Retina (tissue), 1 donor: Measurements from ENCODE around the gene ZNF69.
A peak's percentile ranks its signal among the peaks of the same experiment; 100 is the strongest.
"Not testable (repeated sequence)": the region's sequence is repeated elsewhere in the genome, so short reads cannot be mapped to it uniquely, and the experiment has no call there.

Experiments
- DNase-seq: peaks from one replicate; pipeline ENCODE4 v3.0.0-alpha.2; 2016

ZNF69 gene

DNA sequence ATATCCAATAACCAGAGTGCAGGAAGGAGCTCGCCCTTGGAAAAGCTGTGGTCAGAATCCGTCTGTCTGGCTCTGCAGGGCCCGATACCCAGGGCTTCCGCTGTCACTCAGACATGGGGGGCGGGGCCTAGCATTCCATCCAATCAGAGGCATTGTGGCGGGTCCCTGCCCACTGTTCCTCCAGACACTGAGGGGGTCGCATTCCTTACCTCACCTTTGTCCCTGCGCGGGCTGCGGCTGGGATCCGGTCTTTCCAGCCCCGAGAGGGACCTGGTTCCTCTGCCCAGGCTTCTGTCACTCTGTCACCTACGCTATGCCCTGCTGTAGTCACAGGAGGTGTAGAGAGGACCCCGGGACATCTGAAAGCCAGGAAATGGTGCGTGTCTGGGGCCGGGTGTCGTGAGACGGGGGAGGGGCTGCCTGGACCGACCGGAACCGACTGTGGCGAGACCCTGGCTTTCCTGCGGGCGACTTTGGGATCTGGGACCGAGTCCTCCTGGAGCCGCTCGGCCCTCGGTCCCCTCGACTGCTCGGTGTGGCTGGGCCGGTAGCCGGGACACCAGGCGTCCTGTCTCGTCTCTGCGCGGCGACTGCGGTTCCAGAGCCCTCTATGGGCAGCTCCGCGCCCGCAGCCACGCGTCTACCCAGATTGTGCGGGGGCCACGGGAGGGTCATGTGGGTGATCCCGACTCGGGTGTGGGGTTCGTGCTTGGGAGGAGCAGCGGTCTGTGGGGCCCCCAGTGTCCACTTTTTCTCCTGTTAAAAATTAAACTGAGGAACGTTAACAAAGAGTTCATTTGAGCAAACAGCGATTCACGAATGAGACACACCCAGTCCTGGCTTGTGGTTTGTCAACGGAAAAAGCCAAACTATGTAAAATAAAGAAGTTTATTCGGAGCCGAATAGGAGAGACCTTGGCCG is at the start of gene ZNF69:
TSS of gene ZNF69 (plus strand) at position 172 of the 921 bp plus-strand sequence. CDS start at position 314, 142 bp downstream.
- peak; percentile 96 for DNase-seq

DNA sequence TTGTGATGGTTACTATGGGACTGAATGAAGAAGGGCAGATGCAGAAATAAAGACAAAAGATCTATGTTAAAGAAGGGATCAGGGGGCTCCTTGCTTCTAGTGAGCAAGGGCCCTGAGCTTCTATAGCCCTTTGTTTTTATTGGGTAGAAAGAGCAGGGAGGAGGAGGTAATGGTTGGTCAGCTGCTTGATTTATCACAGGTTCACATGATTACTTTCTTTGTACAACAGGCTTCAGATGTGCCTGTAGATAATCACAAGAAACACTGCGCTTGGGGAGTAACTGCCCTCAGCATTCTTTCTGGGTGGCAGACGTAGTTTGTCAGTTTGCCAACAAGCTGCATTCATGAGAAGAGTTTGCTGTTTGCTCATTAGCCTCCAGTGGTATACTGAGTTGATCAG is 43.9 kb upstream of the ZNF69 start:
- no peak for DNase-seq

DNA sequence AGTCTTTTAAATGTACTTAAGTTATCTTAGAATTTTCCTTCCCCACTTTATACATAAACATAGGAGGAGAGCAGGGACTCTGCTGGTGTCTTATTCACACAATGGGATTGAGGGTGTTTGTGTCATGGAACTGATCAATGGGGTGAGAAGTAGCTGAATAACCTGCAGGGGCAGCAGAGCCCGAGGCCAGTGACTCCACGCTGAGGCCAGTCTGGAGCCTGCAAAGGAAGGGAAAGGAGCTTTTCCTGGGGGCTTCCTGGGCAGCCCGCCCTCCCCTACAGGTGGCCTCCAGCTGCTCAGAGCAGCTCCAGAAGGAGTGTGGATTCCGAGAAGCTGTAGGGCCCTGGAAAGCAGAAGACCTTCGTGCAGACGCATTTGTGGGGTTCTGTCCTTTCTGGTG is 40.0 kb upstream of the ZNF69 start:
- peak; percentile 42 for DNase-seq

DNA sequence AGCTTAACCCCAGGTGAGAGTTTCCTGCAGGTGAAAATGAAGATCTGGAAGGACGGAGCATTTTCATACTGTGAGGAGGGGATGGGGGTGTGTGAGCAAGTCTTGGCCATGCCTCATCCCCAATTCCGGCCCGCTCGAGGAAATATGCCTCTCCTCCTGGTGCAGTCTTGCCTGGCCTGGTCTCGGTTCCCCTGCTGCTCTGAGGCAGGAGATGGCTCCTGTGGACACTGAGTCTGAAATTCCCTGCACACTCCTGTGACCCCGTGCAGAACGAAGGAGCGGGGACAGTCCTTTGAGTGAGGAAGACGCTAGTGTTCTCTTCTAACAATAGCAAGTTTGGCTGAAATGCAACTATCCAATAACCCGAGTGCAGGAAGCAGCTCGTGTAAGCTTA is 39.4 kb upstream of the ZNF69 start:
- no peak for DNase-seq

DNA sequence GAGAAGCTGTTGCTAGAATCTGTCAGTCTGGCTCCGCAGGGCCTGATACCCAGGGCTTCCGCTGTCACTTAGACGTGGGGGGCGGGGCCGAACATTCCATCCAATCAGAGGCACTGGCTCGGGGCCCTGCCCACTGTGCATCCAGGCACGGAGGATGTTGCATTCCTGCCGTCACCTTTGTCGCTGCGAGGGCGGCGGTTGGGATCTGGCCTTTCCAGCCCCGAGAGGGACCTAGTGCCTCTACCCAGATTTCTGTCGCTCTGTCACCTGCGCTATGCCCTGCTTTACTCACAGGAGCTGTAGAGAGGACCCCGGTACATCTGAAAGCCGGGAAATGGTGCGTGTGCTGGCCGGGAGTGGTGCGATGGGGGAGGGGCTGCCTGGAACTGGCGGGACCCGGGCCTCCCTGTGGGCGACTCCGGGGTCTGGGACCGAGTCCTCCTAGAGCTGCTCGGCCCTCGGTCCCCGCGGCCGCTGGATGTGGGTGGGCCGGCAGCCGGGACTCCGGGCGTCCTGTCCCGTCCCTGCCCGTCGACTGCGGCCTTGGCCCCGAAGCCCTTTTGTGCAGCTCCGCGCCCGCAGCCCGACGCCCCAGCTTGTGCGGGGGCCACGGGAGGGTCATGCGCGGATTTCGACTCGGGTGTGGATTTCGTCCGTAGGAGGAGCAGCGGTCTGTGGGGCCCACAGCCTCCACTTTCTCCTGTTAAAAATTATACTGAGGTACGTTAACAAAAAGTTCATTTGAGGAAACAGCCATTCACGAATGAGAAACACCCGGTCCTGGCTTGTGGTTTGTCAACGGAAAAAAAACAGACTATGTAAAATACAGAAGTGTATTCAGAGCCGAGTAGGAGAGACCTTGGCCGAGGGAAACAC is 38.8 kb upstream of the ZNF69 start, which contains the start of gene ZNF439:
TSS of gene ZNF439 (plus strand) at position 133 of the 876 bp plus-strand sequence. CDS start at position 275, 142 bp downstream.
- DNase-seq, result peak; percentile 95

DNA sequence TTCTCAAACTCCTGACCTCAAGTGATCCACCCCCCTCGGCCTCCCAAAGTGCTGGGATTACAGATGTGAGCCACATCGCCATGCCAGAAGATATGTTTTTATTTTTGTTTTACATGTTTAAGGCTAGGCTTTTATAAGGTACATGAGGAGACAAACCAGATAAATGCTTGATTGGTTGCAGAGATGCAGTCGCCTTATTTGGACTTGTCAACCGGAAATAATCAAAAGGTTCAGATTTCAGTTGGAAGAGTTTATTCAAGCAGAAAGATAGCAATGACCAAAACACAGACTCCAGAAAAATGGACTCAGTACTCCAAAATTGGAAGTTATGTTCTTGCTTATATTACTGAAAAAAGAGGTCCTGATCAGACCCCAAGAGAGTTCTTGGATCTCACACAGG is 37.3 kb upstream of the ZNF69 start:
- DNase-seq, result not testable (repeated sequence)

DNA sequence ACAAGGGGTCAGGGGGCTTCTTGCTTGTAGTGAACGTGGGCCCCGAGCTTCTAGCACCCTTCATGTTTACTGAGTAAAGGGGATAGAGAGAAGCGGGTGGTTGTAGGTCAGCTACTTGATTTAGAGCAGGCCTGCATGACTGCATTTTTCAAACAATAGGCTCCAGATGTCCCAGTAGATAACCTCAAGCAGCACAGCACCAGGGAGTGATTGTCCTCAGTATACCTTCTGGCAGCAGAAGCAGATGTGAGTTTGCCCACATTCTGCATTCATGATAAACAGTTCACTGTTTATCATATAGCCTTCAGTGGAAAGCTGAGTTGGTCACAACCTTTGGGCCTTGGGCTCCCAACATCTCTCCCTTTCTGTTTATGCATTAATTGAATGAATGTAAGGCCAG is 34.2 kb upstream of the ZNF69 start:
- DNase-seq, result no peak

DNA sequence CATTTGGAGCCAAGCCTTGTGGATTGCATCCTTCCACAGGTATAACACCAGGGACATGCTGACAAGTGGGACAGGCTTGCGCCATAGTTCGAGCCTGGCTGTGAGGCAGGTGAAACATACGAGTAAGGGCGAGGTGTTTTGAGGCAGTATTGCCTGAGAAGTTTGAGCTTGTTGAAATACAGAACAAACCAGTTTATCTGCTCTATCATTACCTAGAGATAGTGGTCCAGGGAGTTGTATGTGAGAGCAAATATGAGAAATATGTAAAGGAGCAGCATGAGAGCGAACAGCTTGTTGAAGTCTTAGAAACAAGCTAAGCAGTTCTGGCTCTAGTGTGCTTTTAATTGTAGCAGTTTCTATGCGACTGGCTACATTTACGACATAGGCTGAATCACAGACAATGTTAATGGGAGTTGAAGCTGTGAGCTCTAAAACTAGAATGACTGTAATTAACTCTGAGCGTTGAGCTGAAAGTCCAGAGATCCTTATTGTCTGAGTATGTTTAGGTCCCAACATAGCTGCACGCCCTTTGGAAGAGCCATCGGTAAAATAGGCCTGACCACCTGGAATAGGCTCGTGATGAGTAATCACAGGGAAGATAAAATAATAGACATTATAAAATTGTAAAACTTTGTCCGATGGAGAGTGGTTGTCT is 30.9 kb upstream of the ZNF69 start:
- no peak for DNase-seq

DNA sequence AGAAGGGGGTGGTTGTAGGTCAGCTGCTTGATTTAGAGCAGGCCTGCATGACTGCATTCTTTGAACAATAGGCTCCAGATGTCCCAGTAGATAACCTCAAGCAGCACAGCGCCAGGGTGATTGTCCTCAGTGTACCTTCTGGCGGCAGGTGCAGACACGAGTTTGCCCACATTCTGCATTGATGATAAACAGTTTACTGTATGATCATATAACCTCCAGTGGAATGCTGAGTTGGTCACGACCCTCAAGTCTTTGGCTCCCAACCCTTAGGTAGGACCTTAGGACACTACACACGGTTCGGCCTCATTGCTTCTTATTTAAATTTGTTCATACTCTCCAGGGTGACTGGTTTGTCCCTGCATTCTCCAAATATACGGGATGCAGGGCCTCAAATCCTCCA is 26.9 kb upstream of the ZNF69 start:
- DNase-seq, result no peak

DNA sequence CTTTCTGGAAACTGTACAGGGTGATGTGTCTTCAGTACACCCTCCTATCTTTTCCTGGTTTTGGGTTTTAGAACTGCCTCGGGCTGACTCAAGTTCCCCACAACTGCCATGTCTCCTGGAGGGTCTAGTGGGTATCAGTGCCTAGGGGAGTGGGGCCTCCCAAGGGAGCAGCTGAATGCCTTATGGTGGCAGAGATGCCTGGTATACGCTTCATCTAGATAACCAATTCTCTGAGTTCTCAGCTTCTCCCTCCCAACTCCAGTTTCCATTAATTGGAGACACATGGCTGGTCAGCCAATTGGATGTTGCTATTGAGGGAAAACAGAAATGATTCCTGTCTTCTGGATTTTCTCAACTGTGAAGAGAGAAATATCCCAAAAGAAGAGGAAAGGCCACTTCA is 26.3 kb upstream of the ZNF69 start:
- DNase-seq, result no peak

DNA sequence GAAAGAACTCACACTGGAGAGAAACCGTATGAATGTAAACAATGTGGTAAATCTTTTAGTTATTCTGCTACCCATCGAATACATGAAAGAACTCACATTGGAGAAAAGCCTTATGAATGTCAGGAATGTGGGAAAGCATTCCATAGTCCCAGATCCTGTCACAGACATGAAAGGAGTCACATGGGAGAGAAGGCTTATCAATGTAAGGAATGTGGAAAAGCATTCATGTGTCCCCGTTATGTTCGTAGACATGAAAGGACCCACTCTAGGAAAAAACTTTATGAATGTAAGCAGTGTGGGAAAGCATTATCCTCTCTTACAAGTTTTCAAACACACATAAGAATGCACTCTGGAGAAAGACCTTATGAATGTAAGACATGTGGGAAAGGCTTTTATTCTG is 19.8 kb upstream of the ZNF69 start:
- not testable (repeated sequence) for DNase-seq

DNA sequence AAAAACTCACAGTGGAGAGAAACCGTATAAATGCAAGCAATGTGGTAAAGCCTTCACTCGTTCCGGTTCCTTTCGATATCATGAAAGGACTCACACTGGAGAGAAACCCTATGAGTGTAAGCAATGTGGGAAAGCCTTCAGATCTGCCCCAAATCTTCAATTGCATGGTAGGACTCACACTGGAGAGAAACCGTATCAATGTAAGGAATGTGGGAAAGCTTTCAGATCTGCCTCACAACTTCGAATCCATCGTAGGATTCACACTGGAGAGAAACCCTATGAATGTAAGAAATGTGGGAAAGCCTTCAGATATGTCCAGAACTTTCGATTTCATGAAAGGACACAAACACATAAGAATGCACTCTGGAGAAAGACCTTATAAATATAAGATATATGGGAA is 19.4 kb upstream of the ZNF69 start:
- DNase-seq, result no peak

DNA sequence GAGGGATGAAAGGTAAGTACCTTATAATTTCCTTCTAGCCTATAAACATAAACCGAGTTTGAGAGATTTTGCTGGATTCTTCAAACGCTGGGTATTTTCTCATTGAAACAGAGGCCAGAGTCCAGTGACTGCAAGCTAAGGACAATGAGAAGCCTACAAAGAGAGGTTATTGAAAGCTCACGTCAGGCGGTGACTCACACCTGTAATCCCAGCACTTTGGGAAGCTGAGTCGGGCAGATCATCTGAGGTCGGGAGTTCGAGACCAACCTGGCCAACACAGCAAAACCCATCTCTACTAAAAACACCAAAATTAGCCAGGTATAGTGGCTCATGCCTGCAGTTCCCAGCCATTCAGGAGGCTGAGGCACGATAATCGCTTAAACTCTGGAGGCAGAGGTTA is 15.0 kb upstream of the ZNF69 start:
- no peak for DNase-seq

DNA sequence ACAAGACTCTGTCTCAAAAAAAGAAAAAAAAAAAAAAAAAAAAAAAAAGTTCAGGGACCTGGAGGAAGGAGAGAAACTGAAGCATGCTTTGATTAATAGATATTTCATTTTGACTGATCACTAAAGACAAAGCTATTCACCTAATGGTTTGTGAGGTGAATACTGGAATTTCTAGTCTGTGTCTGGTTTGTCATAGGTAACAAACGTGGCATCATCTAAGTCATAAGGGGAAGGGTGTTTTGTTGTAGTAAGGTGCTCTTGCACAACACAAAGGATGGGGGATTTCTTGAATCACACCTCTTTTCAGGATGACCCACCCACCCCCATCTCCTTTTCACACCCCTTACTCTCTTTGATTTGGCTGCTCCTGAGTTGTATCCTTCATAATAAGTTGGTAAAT is 13.8 kb upstream of the ZNF69 start:
- no peak for DNase-seq

DNA sequence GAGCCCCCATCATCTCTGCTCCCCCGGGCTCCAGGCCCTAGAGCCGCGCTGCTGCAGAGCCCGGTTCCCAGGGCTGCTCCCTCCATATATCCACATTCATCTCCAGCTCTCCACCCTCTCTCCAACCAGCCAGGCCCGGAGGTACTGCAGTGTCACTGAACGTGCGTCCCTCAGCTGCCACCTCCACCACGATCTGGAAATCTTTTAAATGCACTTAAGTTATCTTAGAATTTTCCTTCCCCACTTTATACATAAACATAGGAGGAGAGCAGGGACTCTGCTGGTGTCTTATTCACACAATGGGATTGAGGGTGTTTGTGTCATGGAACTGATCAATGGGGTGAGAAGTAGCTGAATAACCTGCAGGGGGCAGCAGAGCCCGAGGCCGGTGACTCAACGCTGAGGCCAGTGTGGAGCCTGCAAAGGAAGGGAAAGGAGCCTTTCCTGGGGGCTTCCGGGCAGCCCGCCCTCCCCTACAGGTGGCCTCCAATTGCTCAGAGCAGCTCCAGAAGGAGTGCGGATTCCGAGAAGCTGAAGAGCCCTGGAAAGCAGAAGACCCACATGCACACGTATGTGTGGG is 7.8 kb upstream of the ZNF69 start:
- peak; percentile 22 for DNase-seq

DNA sequence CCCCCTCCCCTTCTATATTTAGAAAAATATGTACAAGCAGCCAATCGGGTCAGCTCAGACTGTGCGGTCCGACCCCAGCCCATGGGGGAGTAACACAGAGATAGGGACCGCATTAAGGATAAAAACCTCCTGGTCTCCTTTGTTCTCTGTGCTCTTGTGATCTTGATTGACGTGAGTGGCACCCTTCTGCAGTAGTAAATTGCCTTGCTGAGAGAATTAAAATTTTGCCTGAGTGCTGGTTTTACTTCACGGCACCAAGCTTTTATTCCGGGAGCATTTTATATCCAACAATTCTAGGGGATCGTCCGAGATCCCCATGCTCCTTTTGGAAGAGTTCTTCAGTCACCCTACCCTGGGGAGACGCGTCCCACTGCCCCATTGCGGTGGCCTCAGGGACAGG is 7.0 kb upstream of the ZNF69 start:
- no peak for DNase-seq

DNA sequence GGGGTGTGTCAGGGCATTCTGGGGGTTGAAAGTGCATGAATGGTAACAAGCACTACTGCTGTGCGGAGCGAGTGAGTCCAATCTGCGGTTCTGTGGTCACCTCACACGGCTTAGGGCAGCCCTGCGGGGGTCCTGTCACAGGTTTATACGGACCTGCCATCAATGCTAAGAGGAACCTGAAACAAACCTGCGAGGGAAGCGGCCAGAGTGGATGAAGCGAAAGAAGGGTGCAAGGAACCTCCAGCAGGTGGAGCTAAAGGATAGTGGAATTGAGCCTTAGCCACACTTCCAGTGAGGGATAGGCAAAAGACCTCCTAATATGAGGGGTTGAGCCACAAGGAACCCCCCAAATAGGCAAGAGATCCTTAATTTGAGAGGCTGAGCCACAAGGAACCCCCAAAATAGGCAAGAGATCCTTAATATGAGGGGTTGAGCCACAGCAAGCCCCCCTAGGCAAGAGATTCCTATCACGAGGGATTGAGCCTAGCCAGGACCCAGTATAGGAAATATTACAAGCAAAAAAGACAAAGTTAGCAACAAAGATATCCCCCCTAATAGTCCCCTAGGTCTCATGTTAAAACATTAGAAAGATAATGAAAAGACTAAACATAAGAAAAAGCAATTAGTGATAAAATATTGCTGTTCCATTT is 6.3 kb upstream of the ZNF69 start:
- DNase-seq, result peak; percentile 76

DNA sequence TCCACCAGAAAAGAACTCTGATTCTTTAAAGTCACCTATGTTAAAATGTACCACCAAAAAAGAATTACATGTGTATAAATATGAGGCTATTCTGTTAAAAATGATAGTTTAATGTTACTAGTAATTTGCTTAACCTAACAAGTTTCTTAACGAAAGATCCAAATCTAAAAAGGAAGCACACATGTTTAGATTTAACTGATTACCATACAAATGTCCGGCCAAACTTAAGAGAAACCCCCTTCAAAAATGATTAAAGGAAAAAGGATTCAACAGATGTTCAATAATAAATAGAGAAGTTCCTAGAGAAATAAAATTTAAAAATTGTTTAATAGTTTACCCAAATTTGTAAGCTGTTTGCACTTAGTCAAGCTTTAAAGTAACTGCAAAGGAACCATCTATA is 5.0 kb upstream of the ZNF69 start:
- no peak for DNase-seq

DNA sequence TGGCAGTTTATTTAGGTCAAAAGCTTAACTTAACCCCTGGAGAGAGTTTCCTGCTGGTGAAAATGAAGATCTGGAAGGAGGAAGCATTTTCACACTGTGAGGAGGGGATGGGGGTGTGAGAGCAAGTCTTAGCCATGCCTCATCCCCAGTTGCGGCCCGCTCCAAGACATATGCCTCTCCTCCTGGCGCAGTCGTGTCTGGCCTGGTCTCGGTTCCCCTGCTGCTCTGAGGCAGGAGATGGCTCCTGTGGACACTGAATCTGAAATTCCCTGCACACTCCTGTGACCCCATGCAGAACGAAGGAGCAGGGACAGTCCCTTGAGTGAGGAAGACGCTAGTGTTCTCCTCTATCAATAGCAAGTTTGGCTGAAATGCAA is 360 bp upstream of the ZNF69 start:
- DNase-seq, result no peak

DNA sequence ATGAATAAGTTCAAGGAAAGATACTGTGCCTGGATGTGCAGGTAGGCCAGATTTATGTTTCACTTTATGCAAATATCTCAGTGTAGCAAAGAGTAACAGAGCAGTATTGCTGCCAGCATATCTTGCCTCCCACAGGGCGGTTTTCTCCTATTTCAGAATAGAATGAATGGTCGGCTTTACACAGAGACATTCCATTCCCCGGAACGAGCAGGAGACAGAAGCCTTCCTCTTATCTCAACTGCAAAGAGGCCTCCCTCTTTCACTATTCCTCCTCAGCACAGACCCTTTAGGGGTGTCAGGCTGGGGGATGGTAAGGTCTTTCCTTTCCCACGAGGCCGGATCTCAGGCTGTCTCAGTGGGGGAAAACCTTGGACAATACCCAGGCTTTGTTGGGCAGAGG is 2.3 kb downstream of the ZNF69 start:
- DNase-seq, result peak; percentile 9

DNA sequence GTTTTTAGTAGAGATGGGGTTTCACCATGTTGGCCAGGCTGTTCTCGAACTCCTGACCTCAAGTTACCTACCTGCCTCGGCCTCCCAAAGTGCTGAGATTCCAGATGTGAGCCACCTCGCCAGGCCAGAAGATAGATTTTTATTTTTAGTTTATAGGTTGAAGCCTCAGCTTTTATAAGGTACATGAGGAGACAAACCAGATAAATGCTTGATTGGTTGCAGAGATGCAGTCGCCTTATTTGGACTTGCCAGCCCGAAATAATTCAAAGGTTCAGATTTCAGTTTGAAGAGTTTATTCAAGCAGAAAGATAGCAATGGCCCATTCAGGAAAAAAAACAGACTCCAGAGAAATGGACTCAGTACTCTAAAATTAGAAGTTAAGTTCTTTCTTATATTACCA is 3.1 kb downstream of the ZNF69 start:
- DNase-seq, result no peak

DNA sequence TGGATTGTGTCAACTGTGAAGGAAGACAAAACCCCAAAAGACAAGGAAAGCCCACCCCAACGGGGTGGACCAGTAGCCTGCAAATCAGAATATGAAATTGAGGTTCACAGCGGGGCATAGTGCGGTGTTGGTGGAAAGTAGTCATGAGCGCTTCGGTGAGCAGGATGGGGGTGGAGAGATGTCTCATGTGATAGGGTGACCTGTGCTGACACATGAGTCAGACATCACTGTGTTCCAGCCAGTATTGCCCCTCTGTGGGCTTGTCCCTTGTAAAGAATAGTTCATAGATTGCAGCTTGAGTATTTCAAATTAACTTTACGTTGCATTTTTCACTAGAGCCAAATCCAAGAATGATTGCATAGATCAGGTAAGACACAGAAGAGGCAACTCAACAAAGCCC is 7.3 kb downstream of the ZNF69 start:
- DNase-seq, result no peak
